GM12878 (cell line): ENCODE data around the gene WFIKKN1. TPM values are rescaled to one million over a fixed set of nuclear protein-coding genes. Genes with fewer than 3 reads are reported as not detected.

Source experiments
- ATAC-seq: fragments of 200-7000 bp; cut with Tn5 transposase; 3 replicates; pipeline ENCODE4 v1.9.1; 2020; ENCODE audit warnings: mild to moderate bottlenecking, moderate library complexity
- BruUV-seq: library from RNA; stranded (reverse); fragments of 400-500 nt; replicated peaks from 2 replicates; lab custom pipeline; 2021; lab: Mats Ljungman, UMichigan
- CTCF ChIA-PET: fragments of 300-600 bp; sonication (Branson Sonifier 250); formaldehyde crosslinking; extraction: SDS; loops from one replicate; lab custom pipeline; 2021; ENCODE audit warnings: inconsistent platforms; lab: Yijun Ruan, JAX
- POLR2A ChIA-PET: fragments of 350-600 bp; formaldehyde crosslinking; extraction: SDS; loops from one replicate; lab custom pipeline; 2021; ENCODE audit warnings: inconsistent platforms; lab: Charles Lee
- RAD21 ChIA-PET: fragments of 300-600 bp; sonication (Branson Sonifier 250); formaldehyde crosslinking; loops from one replicate; lab custom pipeline; 2023; ENCODE audit warnings: antibody characterized with exemption; ENCODE audit not compliant: unreplicated experiment; lab: Charles Lee
- SMC1A ChIA-PET: fragments of 300-600 bp; sonication (Branson Sonifier 250); formaldehyde crosslinking; loops from one replicate; lab custom pipeline; 2023; ENCODE audit not compliant: unreplicated experiment, uncharacterized antibody; lab: Charles Lee
- DNase-seq: peaks from one replicate; pipeline ENCODE4 v3.0.0-alpha.2; 2011; ENCODE audit warnings: low read depth, low spot score
- FAIRE-seq: peaks from 3 replicates; lab custom pipeline; 2011; peaks lifted over from hg19 to GRCh38; lab: Jason Lieb, UNC
- H2AFZ ChIP-seq: 2 replicates; pipeline ENCODE4 v1.6.0; 2011; ENCODE audit warnings: low read depth, low read length, control low read depth; ENCODE audit not compliant: control insufficient read depth
- H3K27ac ChIP-seq: 2 replicates; pipeline ENCODE4 v1.5.1; 2011; ENCODE audit warnings: control low read depth; ENCODE audit not compliant: control insufficient read depth, insufficient read depth
- H3K27me3 ChIP-seq, 2 experiments: replicated peaks in 1 of 2; 2 replicates each; pipeline versions ENCODE4 v1.6.0 to v1.6.1; 2011; ENCODE audit warnings: low read length in 1 of 2; ENCODE audit not compliant: control insufficient read depth in 2 of 2, insufficient read depth in 2 of 2
- H3K36me3 ChIP-seq, 2 experiments: 2 replicates each; pipeline ENCODE4 v1.5.1; 2011; ENCODE audit warnings: low read length in 1 of 2; ENCODE audit not compliant: control insufficient read depth in 2 of 2, insufficient read depth in 2 of 2
- H3K4me1 ChIP-seq: 2 replicates; pipeline ENCODE4 v1.6.1; 2011; ENCODE audit warnings: mild to moderate bottlenecking, low read length, moderate library complexity, mixed read lengths; ENCODE audit not compliant: control insufficient read depth, insufficient read depth
- H3K4me2 ChIP-seq: 2 replicates; pipeline ENCODE4 v1.6.0; 2011; ENCODE audit warnings: control low read depth; ENCODE audit not compliant: control insufficient read depth, insufficient read depth
- H3K4me3 ChIP-seq: fragments of 200-600 bp; sonication (generic); 2 replicates; pipeline ENCODE4 v1.5.1; 2016
- H3K79me2 ChIP-seq: 2 replicates; pipeline ENCODE4 v1.6.0; 2011; ENCODE audit warnings: low read length; ENCODE audit not compliant: control insufficient read depth, insufficient read depth
- H3K9ac ChIP-seq: 2 replicates; pipeline ENCODE4 v1.8.0; 2011; ENCODE audit warnings: low read length, control low read depth, mixed read lengths; ENCODE audit not compliant: control insufficient read depth, insufficient read depth
- H3K9me3 ChIP-seq: replicated peaks from 3 replicates; pipeline ENCODE4 v1.5.1; 2011; ENCODE audit warnings: mild to moderate bottlenecking, low read length; ENCODE audit not compliant: control insufficient read depth, insufficient read depth
- H4K20me1 ChIP-seq: 2 replicates; pipeline ENCODE4 v1.6.0; 2011; ENCODE audit not compliant: control insufficient read depth, insufficient read depth
- BCL11A ChIP-seq: IDR thresholded peaks from 2 replicates; pipeline ENCODE4 v1.6.1; 2011; ENCODE audit warnings: low read depth, low read length
- HCFC1 ChIP-seq: fragments of 150-350 bp; IDR thresholded peaks from 2 replicates; pipeline ENCODE4 v1.6.1; 2014; ENCODE audit warnings: low read length
- HDAC2 ChIP-seq: fragments of 200-600 bp; sonication (generic); IDR thresholded peaks from 2 replicates; pipeline ENCODE4 v1.6.1; 2017
- IKZF1 ChIP-seq: fragments of 450-650 bp; conservative IDR thresholded peaks from 2 replicates; pipeline ENCODE4 v1.6.1; 2017; ENCODE audit warnings: antibody characterized with exemption, mild to moderate bottlenecking
- NFYA ChIP-seq: IDR thresholded peaks from 2 replicates; pipeline ENCODE4 v1.6.1; 2011; ENCODE audit warnings: low read depth, mild to moderate bottlenecking, low read length, improper control_type of control experiment, borderline replicate concordance
- NRF1 ChIP-seq: conservative IDR thresholded peaks from 2 replicates; pipeline ENCODE4 v1.6.1; 2011; ENCODE audit warnings: mild to moderate bottlenecking, low read depth, low read length, improper control_type of control experiment
- PAX8 ChIP-seq: fragments of 450-650 bp; IDR thresholded peaks from 2 replicates; pipeline ENCODE4 v1.6.1; 2017; ENCODE audit warnings: mild to moderate bottlenecking, moderate library complexity
- SPI1 ChIP-seq: IDR thresholded peaks from 2 replicates; pipeline ENCODE4 v1.6.1; 2011; ENCODE audit warnings: low read depth, mild to moderate bottlenecking, low read length, moderate library complexity, borderline replicate concordance; ENCODE audit not compliant: insufficient read depth
- SUPT20H ChIP-seq: IDR thresholded peaks from 2 replicates; pipeline ENCODE4 v1.6.1; 2011; ENCODE audit warnings: low read depth, mild to moderate bottlenecking, low read length, moderate library complexity, borderline replicate concordance; ENCODE audit not compliant: control insufficient read depth
- TCF7 ChIP-seq: IDR thresholded peaks from 2 replicates; pipeline ENCODE4 v1.6.1; 2014; ENCODE audit warnings: antibody characterized with exemption, borderline replicate concordance
- ZZZ3 ChIP-seq: IDR thresholded peaks from 2 replicates; pipeline ENCODE4 v1.6.1; 2011; ENCODE audit warnings: low read depth; ENCODE audit not compliant: control insufficient read depth, insufficient read length
- WGBS: methylation state at CpG from one replicate; pipeline ENCODE4 v1.1.6; 2016; ENCODE audit warnings: low lambda C conversion rate; ENCODE audit not compliant: insufficient replicate concordance, insufficient coverage; ENCODE audit errors: missing lambda C conversion rate; 5-methylcytosine and 5-hydroxymethylcytosine counted together
- in situ Hi-C: fragments of 300-500 bp; cut with MboI; formaldehyde crosslinking; loops from 9 replicates; pipeline ENCODE4 v1.14.3; 2018; ENCODE audit warnings: mixed read lengths
- intact Hi-C: fragments of 100-400 bp; cut with micrococcal nuclease; formaldehyde crosslinking; loops from one replicate; pipeline ENCODE4 v1.14.2; 2022; ENCODE audit not compliant: unreplicated experiment
- polyA plus RNA-seq, 11 experiments: library from polyadenylated mRNA; depleted of rRNA in 4 of 11; unstranded in 6 of 11; stranded (reverse) in 5 of 11; fragments of >200 nt; fragmentation: Nextera tagmentation in 4 of 11; fragmentation: Illumina TruSeq in 1 of 11; extraction: Ambion mirVana in 4 of 11; extraction: Trizol in 1 of 11; gene quantifications; 1 replicate in 1 of 11; 2 replicates in 10 of 11; pipeline versions ENCODE4 v1.2.1 to v1.2.3, GENCODE V29; 2011 to 2016; ENCODE audit warnings: inconsistent platforms in 2 of 11, missing spikeins in 2 of 11, low read depth in 1 of 11
- total RNA-seq, 4 experiments: library from RNA; depleted of rRNA in 3 of 4; stranded (reverse); fragments of >200 nt in 3 of 4; fragmentation: Illumina TruSeq in 1 of 4; extraction: Trizol in 1 of 4; gene quantifications; 2 replicates each; pipeline versions ENCODE4 v1.2.1 to v1.2.3, GENCODE V29; 2013 to 2021

Gene WFIKKN1
- total and polyA plus RNA-seq, 10 of the 15 experiments (the other 5 are each of a cell fraction or from before 2014, with no cell fraction given), result 0.01 to 0.41 (median 0.05) TPM; not detected in 2

GRCh38 chr16:590815-591200 is 40.0 kb upstream of the WFIKKN1 start:
- intact Hi-C loops, result no loop called here
- peak overlapping the region; percentile 86 for H3K4me3 ChIP-seq
- peak overlapping the region; percentile 25; the same call in 1 of the 2 replicates for H3K27ac ChIP-seq
- CTCF ChIA-PET, result no interaction called here
- no peaks in the 10 kb centered on the region for H3K9me3 ChIP-seq
- RAD21 ChIA-PET, result no interaction called here
- POLR2A ChIA-PET, result no interaction called here
- H3K27me3 ChIP-seq, result no peaks in the 10 kb centered on the region
- in situ Hi-C loops, result no loop called here
- H2AFZ ChIP-seq, result no peak overlapping the region
- H3K4me2 ChIP-seq, result peak overlapping the region; percentile 96
- ATAC-seq, result no peak
- peaks cover 28% of the 10 kb centered on the region for H3K79me2 ChIP-seq
- peaks cover 15% of the 10 kb centered on the region for H3K4me1 ChIP-seq
- BruUV-seq, result no TSS peak
- H4K20me1 ChIP-seq, result no peaks in the 10 kb centered on the region
- TF ChIP-seq SUPT20H (no peak), BCL11A (no peak), IKZF1 (no peak), ZZZ3 (no peak), PAX8 (no peak), HDAC2 (no peak), NRF1 (no peak), NFYA (no peak), HCFC1 (no peak), TCF7 (no peak), SPI1 (no peak)
- H3K36me3 ChIP-seq, result no peaks in the 10 kb centered on the region
- peak; percentile 23 for FAIRE-seq
- H3K9ac ChIP-seq, result peak overlapping the region; percentile 87
- 54% methylated on average over 10 of the region's 10 CpGs for WGBS
- no peak for DNase-seq
- SMC1A ChIA-PET, result no interaction called here
